ENCODE data around the gene SPATA4.
A peak's percentile ranks its signal among the peaks of the same experiment; 100 is the strongest.

The SPATA4 gene

DNA sequence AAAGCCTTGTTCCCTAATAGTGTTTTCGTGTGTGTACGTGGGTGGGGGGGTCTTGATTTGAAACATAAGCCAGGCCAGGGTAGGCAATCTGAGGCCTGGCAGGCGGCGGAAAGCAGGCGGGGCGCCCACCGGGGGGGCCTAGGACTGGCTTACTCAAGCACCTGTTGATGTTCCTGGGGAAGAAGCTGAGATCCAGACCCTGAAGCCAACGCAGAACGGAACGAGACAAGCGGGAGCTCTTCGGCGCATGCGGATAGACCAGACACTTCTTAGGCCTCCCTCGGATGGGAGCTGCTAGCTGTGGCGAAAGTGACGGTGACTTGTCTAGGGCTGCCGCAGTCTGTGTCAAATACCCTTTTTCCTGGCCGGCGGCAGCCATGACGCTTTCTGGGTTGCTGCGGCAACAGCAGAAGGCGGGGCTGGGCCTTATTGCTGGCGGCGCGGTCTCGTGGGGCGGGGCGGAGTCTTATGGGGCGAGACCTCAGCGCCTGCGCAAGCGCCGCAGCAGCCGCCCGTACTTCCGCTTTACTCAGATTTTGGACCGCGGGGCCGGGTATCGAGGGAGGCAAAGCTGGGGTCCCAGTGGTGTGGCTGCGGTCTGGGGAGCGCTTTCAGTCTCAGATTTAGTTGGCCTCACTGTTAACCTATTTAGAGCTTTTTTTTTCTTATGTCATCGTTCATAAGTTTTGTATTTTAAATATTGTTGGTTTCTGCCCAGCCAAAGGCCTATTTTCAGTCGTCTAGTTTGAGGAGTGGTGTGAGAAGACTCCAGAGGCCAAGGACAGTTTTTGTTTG is at the start of gene SPATA4:
Gene SPATA4, minus strand, starts transcription at position 402 of the 795 bp plus-strand sequence. Its CDS starts 23 bp downstream, at position 379.
- H3K9me2 ChIP-seq (ENCODE audit: low read depth, low read length), result no peaks in the 10 kb centered on the region
- peak within 1 kb of the TSS; percentile 67 for H3K4me3 ChIP-seq (ENCODE audit: low read depth, low read length, poor library complexity, severe bottlenecking)
- no peaks in the 10 kb centered on the region for H3K27me3 ChIP-seq (ENCODE audit: insufficient read depth, low read length)
- peak within 1 kb of the TSS; percentile 62 for H3K9ac ChIP-seq (ENCODE audit: low read length)
- H3K4me2 ChIP-seq (ENCODE audit: low read length), result peak within 1 kb of the TSS; percentile 95
- peaks cover 11% of the 10 kb centered on the region for H3K4me1 ChIP-seq (ENCODE audit: insufficient read depth, low read length, severe bottlenecking)
- TF ChIP-seq, protein P1, sequence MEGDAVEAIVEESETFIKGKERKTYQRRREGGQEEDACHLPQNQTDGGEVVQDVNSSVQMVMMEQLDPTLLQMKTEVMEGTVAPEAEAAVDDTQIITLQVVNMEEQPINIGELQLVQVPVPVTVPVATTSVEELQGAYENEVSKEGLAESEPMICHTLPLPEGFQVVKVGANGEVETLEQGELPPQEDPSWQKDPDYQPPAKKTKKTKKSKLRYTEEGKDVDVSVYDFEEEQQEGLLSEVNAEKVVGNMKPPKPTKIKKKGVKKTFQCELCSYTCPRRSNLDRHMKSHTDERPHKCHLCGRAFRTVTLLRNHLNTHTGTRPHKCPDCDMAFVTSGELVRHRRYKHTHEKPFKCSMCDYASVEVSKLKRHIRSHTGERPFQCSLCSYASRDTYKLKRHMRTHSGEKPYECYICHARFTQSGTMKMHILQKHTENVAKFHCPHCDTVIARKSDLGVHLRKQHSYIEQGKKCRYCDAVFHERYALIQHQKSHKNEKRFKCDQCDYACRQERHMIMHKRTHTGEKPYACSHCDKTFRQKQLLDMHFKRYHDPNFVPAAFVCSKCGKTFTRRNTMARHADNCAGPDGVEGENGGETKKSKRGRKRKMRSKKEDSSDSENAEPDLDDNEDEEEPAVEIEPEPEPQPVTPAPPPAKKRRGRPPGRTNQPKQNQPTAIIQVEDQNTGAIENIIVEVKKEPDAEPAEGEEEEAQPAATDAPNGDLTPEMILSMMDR (IDR thresholded peaks at IDR 0.05; ENCODE audit: low read length), result no peak
- TF ChIP-seq EZH2 (IDR thresholded peaks at IDR 0.05; ENCODE audit: borderline replicate concordance, low read length), result no peak
- no peaks in the 10 kb centered on the region for H3F3A ChIP-seq (ENCODE audit: insufficient read depth, low read length)
- H2AFZ ChIP-seq (ENCODE audit: low read length), result peak within 1 kb of the TSS; percentile 99
- no peaks in the 10 kb centered on the region for H4K20me1 ChIP-seq (ENCODE audit: insufficient read depth, low read length)
- no peak within 1 kb of the TSS for H3K27ac ChIP-seq (ENCODE audit: low read depth, low read length, poor library complexity, severe bottlenecking)
- no peaks in the 10 kb centered on the region for H3K9me3 ChIP-seq (ENCODE audit: low read length)
- no peaks in the 10 kb centered on the region for H3K79me2 ChIP-seq (ENCODE audit: insufficient read depth, low read length)
- no peaks in the 10 kb centered on the region for H3K36me3 ChIP-seq (ENCODE audit: insufficient read depth, low read length)

DNA sequence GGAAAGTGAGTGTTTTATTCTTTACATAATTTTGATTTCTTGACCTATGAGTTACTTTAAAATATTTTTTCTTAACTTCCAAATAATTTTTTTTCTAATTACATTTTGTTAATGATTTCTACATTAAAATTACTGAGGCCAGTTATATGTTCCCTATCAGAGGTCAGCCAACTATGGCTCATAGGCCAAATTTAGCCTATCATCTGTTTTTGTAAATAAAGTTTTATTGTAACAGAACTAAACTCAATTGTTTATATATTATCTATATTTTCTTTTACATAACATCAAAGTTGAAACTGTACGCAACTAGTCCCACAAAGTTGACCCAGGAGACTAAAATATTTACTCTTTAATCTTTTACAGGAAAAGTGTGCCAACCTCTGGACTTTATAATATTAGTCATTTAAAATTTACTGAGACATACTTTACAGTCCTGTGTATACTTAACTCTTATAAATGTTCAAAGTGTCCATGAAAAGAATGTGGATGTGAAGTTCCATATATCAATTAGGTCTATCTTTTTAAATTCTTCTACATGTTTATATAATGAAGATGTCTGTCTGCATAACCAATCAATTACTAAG is 47.5 kb upstream of the SPATA4 start:
- H3K4me1 ChIP-seq (ENCODE audit: insufficient read depth, low read length, severe bottlenecking), result no peaks in the 10 kb centered on the region

DNA sequence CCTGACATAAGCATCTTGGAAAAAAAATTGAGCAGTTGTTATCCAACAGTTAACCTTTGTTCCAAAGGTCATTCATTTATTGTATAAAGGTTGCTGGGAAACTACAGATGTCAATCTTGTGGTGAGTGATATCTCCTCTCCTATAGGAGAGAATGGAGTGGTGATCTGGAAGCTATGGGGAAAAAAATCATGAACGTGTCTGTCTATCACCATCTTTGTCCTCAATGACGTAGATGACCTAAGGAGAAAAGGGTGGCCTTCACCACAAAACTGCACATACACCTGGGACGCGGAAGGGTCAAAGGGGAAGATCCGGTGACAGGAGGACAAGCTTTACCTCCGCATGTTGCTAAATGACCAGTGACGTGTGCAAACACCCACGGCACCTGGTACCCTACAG is 46.3 kb upstream of the SPATA4 start:
- TF ChIP-seq EZH2 (IDR thresholded peaks at IDR 0.05; ENCODE audit: borderline replicate concordance, low read length), result no peak
- TF ChIP-seq, protein P1 (IDR thresholded peaks at IDR 0.05; ENCODE audit: low read length), result no peak
- Histone ChIP-seq H3F3A (ENCODE audit: insufficient read depth, low read length) (no peaks in the 10 kb centered on the region), H3K36me3 (ENCODE audit: insufficient read depth, low read length) (no peaks in the 10 kb centered on the region), H3K9me3 (ENCODE audit: low read length) (no peaks in the 10 kb centered on the region), H3K4me2 (ENCODE audit: low read length) (no peak overlapping the region), H3K27ac (ENCODE audit: low read depth, low read length, poor library complexity, severe bottlenecking) (no peak overlapping the region), H3K4me3 (ENCODE audit: low read depth, low read length, poor library complexity, severe bottlenecking) (no peak overlapping the region), H3K79me2 (ENCODE audit: insufficient read depth, low read length) (no peaks in the 10 kb centered on the region), H3K27me3 (ENCODE audit: insufficient read depth, low read length) (no peaks in the 10 kb centered on the region), H2AFZ (ENCODE audit: low read length) (no peak overlapping the region), H3K9me2 (ENCODE audit: low read depth, low read length) (no peaks in the 10 kb centered on the region), H3K9ac (ENCODE audit: low read length) (no peak overlapping the region), H3K4me1 (ENCODE audit: insufficient read depth, low read length, severe bottlenecking) (no peaks in the 10 kb centered on the region), H4K20me1 (ENCODE audit: insufficient read depth, low read length) (no peaks in the 10 kb centered on the region)

More for the DNA sequence above, 47.5 kb upstream of the SPATA4 start:
- Histone ChIP-seq H3K36me3 (ENCODE audit: insufficient read depth, low read length) (no peaks in the 10 kb centered on the region), H3K4me3 (ENCODE audit: low read depth, low read length, poor library complexity, severe bottlenecking) (no peak overlapping the region), H4K20me1 (ENCODE audit: insufficient read depth, low read length) (no peaks in the 10 kb centered on the region), H2AFZ (ENCODE audit: low read length) (no peak overlapping the region), H3K9me3 (ENCODE audit: low read length) (no peaks in the 10 kb centered on the region), H3K9ac (ENCODE audit: low read length) (no peak overlapping the region), H3K9me2 (ENCODE audit: low read depth, low read length) (no peaks in the 10 kb centered on the region), H3K79me2 (ENCODE audit: insufficient read depth, low read length) (no peaks in the 10 kb centered on the region), H3K27me3 (ENCODE audit: insufficient read depth, low read length) (no peaks in the 10 kb centered on the region), H3K4me2 (ENCODE audit: low read length) (no peak overlapping the region), H3K27ac (ENCODE audit: low read depth, low read length, poor library complexity, severe bottlenecking) (no peak overlapping the region), H3F3A (ENCODE audit: insufficient read depth, low read length) (no peaks in the 10 kb centered on the region)
- TF ChIP-seq, protein P1 (IDR thresholded peaks at IDR 0.05; ENCODE audit: low read length), result no peak
- TF ChIP-seq EZH2 (IDR thresholded peaks at IDR 0.05; ENCODE audit: borderline replicate concordance, low read length), result no peak

Measured in OCI-LY1 (cell line).